Activated T-cell treated with anti-CD3 and anti-CD28 coated beads for 48 hours (primary cell): ENCODE measurements around the gene MGST2.

Experiments
- DNase-seq: peaks from one replicate; pipeline ENCODE4 v3.0.0-alpha.2; 2020; ENCODE audit warnings: low read depth

The MGST2 gene

DNA sequence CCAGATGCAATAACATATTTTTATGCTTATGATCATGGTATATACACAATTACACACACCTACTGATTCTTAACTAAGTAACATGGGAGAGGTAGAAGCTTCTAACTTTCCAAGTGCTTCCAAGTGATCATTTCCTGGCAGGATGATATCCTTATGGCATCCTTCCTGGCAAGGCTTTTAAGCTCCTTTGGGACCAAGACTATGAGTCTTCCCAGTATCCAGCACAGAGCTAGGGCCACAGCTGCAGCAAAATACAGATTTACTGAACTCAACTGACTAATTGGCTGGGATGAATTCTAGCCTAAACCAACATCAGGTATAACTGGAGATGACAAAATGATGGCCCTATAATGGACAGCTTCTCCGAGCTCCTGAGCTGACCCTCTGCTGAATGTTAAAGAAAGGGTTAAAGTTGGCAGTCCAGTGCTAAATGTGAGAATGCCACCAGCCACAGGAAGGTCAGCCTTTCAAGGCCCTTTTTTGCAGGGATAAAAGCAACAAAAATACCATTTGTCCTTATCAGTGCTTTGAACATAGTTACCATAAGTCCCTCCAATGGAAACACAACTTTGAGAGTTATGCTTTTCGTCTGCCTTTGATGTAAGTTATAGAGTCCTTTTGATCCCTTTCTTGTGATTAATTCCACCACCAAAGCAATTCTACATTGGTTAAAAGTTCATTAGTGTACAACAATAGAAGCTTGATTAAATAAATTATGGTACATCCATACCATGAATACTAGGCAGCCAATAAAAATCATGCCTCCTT is 73.4 kb downstream of the MGST2 start:
- no peak for DNase-seq

DNA sequence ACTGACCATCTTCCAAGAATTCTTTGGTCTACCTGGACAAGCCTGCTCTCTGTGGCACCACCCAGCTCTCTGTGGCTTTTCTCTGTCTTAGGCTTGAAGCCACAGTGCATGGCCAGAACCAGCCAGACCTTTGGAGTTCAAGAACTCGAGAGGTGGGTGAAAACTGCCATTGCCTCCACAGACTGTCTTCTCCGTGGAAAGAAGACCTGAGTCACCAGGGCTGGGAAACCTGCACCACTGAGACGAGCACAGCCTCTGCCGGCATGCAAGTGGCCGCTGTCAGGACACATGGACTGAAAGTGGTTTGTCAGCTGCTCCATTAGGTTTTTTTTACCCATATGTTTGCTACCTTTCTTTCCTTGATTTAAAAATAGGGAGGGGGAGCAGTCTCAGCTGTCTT is 74.5 kb downstream of the MGST2 start:
- no peak for DNase-seq

DNA sequence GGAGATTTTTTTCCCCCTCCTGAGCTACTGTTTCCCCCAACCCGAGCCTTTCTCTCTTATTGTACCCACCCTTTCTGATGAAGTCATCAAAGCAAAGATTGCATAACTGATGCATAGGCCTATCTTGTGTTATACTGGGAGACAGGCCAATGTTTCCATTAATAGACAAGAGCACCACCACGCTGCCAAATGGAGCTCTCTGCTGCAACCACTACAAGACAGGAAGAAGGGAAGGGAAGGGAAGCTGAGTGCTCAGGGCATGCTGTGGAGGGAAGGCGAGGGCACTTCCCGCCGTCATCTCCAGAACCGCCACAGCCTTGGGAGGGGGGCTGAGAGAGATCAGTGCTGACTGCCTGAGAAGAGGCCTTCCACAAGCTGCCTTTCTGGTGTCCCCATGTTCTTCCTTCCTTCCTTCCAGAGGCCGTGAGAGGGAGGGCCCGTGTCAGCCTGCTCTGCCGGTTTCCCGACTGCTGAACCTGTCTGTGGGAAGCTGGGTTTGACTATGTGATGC is 75.0 kb downstream of the MGST2 start:
- no peak for DNase-seq

DNA sequence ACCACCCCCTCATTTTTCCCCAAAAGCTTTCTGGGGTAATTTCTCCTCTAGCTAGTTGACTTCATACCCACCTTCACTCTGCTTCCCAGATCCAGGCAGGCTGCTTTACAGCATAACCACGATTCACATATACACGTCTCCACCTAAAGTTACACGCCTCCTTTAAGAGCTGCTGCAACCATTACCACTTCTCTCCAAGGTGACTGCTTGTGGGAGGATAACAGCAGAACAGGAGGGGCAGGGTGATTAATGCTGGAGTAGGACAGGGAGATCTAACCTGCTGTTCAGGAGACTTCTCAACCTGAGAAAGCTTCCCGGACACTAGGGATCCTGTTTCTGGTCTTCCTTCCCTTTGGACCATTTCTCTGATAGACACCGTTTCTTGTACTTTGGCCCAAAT is 77.4 kb downstream of the MGST2 start:
- no peak for DNase-seq

DNA sequence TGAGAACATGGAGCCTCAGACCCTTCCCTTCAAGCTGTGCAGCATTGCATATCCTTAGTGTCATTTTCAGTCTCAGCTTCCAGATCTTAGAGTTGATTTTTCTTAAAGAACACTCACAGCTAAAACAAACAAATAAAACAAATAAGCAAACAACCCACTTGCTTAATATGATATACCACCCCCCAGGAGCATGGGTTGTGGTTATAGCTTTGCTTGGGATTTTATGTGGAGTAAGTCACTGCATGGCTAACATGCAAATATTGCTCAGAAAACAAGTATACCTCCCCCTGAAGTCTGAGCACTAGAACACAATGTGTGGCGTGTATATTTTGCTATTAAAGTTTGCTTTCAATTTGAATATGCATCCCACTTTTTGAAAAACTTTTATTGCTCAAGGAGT is 78.6 kb downstream of the MGST2 start:
- no peak for DNase-seq

DNA sequence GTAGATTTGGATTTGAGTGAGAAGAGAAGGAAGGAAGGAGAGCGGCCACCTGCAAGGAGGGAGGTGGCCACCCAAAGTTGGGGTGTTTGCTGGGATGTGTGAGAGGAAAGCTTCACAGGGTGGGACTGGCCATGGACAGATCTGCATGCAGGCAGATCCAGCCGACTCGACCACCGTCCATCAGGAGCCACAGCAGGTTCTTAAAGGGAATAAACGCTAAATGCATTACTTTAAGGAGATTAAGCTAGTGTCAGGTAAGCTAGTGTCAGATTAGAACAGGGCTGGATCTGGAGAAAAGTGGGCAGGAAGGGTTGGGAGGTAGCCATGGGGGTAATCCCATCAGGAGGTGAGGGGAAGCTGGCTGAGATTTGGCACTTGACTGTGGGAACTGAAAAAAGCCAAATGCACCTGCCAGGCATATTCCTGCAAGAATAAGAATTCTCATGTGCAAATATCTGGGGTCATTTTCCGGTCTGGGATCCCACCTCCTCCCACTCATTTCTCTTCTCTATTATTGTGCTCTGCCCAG is 79.6 kb downstream of the MGST2 start:
- DNase-seq, result no peak

DNA sequence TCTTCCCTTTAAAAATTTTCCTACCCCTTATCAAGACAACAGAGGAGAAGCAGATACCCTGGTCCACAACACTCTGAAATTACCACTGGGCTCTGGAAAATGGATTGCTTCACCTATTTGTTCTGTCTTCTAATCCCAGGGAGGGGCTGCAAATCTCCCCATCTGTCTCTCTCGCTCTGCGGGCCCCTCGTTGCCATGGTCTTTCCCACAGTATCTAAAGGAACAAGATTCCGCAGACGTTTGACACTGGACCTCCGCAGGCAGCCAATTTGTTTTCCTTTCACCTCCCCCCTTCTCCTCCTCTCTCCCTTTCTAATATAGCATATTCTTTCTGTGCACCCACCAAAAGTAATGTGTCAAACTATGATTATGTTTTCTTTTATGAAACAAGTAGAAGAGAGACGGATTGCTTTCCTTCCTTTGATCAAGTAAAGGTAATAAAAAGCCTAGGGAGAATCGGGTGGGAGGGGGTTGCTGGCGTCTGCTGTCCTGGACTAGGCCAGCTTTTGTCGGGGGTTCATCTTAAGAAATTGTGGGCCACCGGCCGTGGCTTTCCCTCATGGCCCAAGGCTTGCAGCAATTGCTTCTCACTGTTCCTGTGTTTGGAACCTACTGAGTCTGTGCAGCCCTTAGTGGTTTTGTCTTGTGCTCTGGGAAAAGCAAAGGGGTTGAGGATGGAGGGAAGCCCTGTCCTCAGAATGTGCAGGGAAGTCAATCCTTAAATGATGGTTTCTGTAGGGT is 81.0 kb downstream of the MGST2 start:
- no peak for DNase-seq

DNA sequence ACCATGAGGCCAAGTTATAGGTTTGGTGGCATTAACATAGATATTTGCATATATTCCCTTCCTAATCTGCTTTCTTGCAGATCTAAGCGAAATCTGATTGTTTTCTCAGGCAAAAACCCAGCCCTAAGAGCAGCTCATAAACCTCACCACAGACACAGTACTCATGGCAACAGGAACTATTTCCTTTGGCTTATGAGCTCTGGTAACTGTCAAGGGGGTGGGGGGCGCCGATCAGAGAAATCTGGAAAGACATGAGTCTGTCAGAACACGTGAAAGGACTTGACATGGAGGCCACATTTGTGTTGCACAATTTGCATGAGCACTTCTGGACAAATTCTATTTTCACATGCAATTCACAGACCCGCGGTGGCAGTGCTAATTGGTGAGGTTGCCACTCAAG is 83.7 kb downstream of the MGST2 start:
- no peak for DNase-seq

DNA sequence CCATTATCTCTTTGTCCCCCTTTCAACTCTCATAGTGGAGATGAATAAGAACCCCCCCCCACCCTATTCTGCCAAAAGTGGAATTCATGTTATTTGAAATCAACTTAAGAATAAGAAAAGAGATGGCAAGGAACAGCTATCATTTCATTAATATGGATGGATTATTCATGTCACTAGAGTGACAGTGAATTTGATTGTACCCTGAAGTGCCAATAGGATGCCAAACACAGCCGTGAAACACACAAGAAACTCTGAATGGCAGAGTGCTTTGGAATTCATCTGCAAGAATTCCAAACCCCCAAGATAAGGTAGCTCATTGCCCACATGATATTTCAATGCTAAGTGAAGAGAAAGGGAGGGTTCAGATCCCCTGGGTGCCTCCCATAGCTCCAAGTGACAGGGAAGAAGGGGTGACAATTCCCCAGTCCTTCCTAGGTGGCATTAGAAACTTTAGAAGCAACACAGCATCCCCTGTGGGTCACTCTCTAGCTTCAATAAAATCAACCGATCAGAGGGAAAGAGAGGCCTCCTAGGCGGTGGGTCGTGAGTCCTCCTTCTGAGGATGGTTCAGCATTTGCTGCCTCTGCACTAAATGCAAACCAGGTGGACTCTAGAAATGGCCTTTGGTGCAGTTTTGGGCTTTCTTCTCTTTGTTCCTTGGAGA is 84.3 kb downstream of the MGST2 start:
- no peak for DNase-seq

DNA sequence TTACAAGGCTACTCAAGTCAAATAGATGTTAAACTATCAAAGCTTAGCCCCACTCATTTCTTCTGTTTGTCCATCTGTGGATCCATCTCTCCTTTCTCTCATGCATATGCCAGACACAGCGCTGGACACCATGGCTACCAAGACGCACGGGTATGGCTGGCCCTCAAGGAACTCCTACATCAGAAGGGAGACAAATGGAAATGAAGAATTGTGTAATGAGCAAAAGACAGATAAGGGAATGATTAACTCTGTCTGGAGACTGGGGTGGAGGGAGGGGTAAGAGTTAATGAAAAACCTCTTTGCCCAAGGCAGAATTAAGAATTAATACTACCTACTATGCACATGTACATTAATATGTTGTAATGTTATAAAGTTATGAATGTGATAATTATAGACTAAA is 88.1 kb downstream of the MGST2 start:
- no peak for DNase-seq
